Activated CD8-positive, alpha-beta T cell treated with anti-CD3 and anti-CD28 coated beads for 36 hours (primary cell): ENCODE measurements around the gene ACYP2. TPM values are rescaled to one million over a fixed set of nuclear protein-coding genes. Genes with fewer than 3 reads are reported as not detected.
"Not testable (repeated sequence)": the region's sequence is repeated elsewhere in the genome, so short reads cannot be mapped to it uniquely, and the experiment has no call there.

ENCODE experiments used
- ATAC-seq: fragments of 200-7000 bp; cut with Tn5 transposase; one replicate; pipeline ENCODE4 v1.10.0; 2021; ENCODE audit warnings: mild to moderate bottlenecking, moderate library complexity
- CTCF ChIA-PET: fragments of 350-600 bp; sonication (Branson Sonifier 250); formaldehyde crosslinking; loops from one replicate; lab custom pipeline; 2021; ENCODE audit warnings: antibody characterized with exemption; lab: Charles Lee
- POLR2A ChIA-PET: fragments of 350-600 bp; sonication (Branson Sonifier 250); formaldehyde crosslinking; loops from one replicate; lab custom pipeline; 2021; ENCODE audit warnings: antibody characterized with exemption; lab: Charles Lee
- DNase-seq: peaks from one replicate; pipeline ENCODE4 v3.0.0-alpha.2; 2020
- H3K27ac Mint-ChIP-seq: one replicate; pipeline ENCODE4 v1.8.0; 2021; ENCODE audit warnings: mild to moderate bottlenecking, mixed read lengths
- H3K27me3 Mint-ChIP-seq: one replicate; pipeline ENCODE4 v1.8.0; 2021; ENCODE audit warnings: mixed read lengths
- H3K36me3 Mint-ChIP-seq: one replicate; pipeline ENCODE4 v1.8.0; 2021; ENCODE audit warnings: low read depth, mixed read lengths
- H3K4me1 Mint-ChIP-seq: one replicate; pipeline ENCODE4 v1.8.0; 2021; ENCODE audit warnings: low read depth, mixed read lengths
- H3K4me3 Mint-ChIP-seq: one replicate; pipeline ENCODE4 v1.8.0; 2021; ENCODE audit warnings: mild to moderate bottlenecking, moderate library complexity, mixed read lengths
- H3K9me3 Mint-ChIP-seq: one replicate; pipeline ENCODE4 v1.8.0; 2021; ENCODE audit warnings: mixed read lengths
- CTCF ChIP-seq: fragments of 200-600 bp; IDR thresholded peaks from one replicate; pipeline ENCODE4 v1.8.0; 2022; ENCODE audit warnings: antibody characterized with exemption, mild to moderate bottlenecking
- intact Hi-C: fragments of 100-400 bp; cut with micrococcal nuclease; formaldehyde crosslinking; loops from one replicate; pipeline ENCODE4 v1.10.0; 2022
- total RNA-seq, 2 experiments: library from RNA; stranded (reverse); gene quantifications; one replicate each; pipeline ENCODE4 v1.2.3, GENCODE V29; 2021

ACYP2 gene
- total RNA-seq, 2 experiments from 2014 or later: 5.8 to 6.0 TPM

GRCh38 chr2:54086157-54086556, 29.3 kb upstream of the ACYP2 start:
- no peak for TF ChIP-seq CTCF
- H3K27me3 Mint-ChIP-seq: no peaks in the 10 kb centered on the region
- POLR2A ChIA-PET: no interaction called here
- intact Hi-C loops: no loop called here
- peaks cover 14% of the 10 kb centered on the region for H3K4me1 Mint-ChIP-seq
- no peak overlapping the region for H3K4me3 Mint-ChIP-seq
- ATAC-seq (no peak), DNase-seq (no peak)
- CTCF ChIA-PET: no interaction called here
- H3K9me3 Mint-ChIP-seq: no peaks in the 10 kb centered on the region
- no peaks in the 10 kb centered on the region for H3K36me3 Mint-ChIP-seq
- no peak overlapping the region for H3K27ac Mint-ChIP-seq

- POLR2A ChIA-PET: no interaction called here
These were observed 27.2 kb upstream of the ACYP2 start for GRCh38 chr2:54088191-54088634.

GRCh38 chr2:54088719-54089118, 26.7 kb upstream of the ACYP2 start:
- no peak overlapping the region for H3K4me3 Mint-ChIP-seq
- no peaks in the 10 kb centered on the region for H3K36me3 Mint-ChIP-seq
- intact Hi-C loops: no loop called here
- no peak overlapping the region for H3K27ac Mint-ChIP-seq
- ChIA-PET POLR2A (interaction anchor here (0.7 kb wide), 1 partner anchor 119 kb away, joined by 3 read pairs; no protein-coding TSS in a partner anchor), CTCF (no interaction called here)
- ATAC-seq: no peak
- no peak for TF ChIP-seq CTCF
- H3K4me1 Mint-ChIP-seq: peaks cover 15% of the 10 kb centered on the region
- no peaks in the 10 kb centered on the region for H3K27me3 Mint-ChIP-seq
- no peak for DNase-seq
- H3K9me3 Mint-ChIP-seq: no peaks in the 10 kb centered on the region

More at GRCh38 chr2:54088191-54088634, 27.2 kb upstream of the ACYP2 start:
- CTCF ChIA-PET: no interaction called here
- no peaks in the 10 kb centered on the region for H3K27me3 Mint-ChIP-seq
- no peak overlapping the region for H3K4me3 Mint-ChIP-seq
- ATAC-seq (no peak), DNase-seq (no peak)
- no peak overlapping the region for H3K27ac Mint-ChIP-seq
- H3K9me3 Mint-ChIP-seq: no peaks in the 10 kb centered on the region
- peaks cover 14% of the 10 kb centered on the region for H3K4me1 Mint-ChIP-seq
- intact Hi-C loops: no loop called here
- no peak for TF ChIP-seq CTCF
- H3K36me3 Mint-ChIP-seq: no peaks in the 10 kb centered on the region

GRCh38 chr2:54090521-54091117, 24.8 kb upstream of the ACYP2 start:
- no peak overlapping the region for H3K27ac Mint-ChIP-seq
- ChIA-PET POLR2A (no interaction called here), CTCF (no interaction called here)
- ATAC-seq (no peak), DNase-seq (no peak)
- H3K27me3 Mint-ChIP-seq: no peaks in the 10 kb centered on the region
- peaks cover 7% of the 10 kb centered on the region for H3K4me1 Mint-ChIP-seq
- intact Hi-C loops: no loop called here
- no peak for TF ChIP-seq CTCF
- no peaks in the 10 kb centered on the region for H3K9me3 Mint-ChIP-seq
- H3K4me3 Mint-ChIP-seq: no peak overlapping the region
- H3K36me3 Mint-ChIP-seq: no peaks in the 10 kb centered on the region

- Mint-ChIP-seq H3K27ac (no peak overlapping the region), H3K36me3 (peaks cover 1% of the 10 kb centered on the region), H3K9me3 (no peaks in the 10 kb centered on the region), H3K4me1 (peaks cover 7% of the 10 kb centered on the region), H3K4me3 (no peak overlapping the region), H3K27me3 (no peaks in the 10 kb centered on the region)
- ChIA-PET POLR2A (no interaction called here), CTCF (interaction anchor here (1.2 kb wide), 3 partner anchors 9 to 612 kb away, joined by 3 to 5 read pairs (median 3); no protein-coding TSS in a partner anchor)
- DNase-seq (no peak), ATAC-seq (no peak)
- intact Hi-C loops: no loop called here
- TF ChIP-seq CTCF: no peak
These were observed 22.5 kb upstream of the ACYP2 start for GRCh38 chr2:54092940-54093339.

- DNase-seq, H3K27ac Mint-ChIP-seq, H3K27me3 Mint-ChIP-seq, CTCF ChIA-PET, H3K9me3 Mint-ChIP-seq, H3K36me3 Mint-ChIP-seq, intact Hi-C loops, POLR2A ChIA-PET, ATAC-seq, H3K4me1 Mint-ChIP-seq, H3K4me3 Mint-ChIP-seq: not testable (repeated sequence)
These were observed 20.0 kb upstream of the ACYP2 start for GRCh38 chr2:54095406-54095805.

GRCh38 chr2:54096141-54096540, 19.3 kb upstream of the ACYP2 start:
- CTCF ChIA-PET: interaction anchor here (3.0 kb wide), 1 partner anchor 11 kb away, joined by 24 read pairs; no protein-coding TSS in a partner anchor
- H3K4me1 Mint-ChIP-seq, H3K27ac Mint-ChIP-seq, intact Hi-C loops, ATAC-seq, DNase-seq, H3K36me3 Mint-ChIP-seq, H3K9me3 Mint-ChIP-seq, H3K4me3 Mint-ChIP-seq, POLR2A ChIA-PET, H3K27me3 Mint-ChIP-seq: not testable (repeated sequence)
